SK-N-SH (cell line): ENCODE measurements around the gene ZNF747. TPM values are rescaled to one million over a fixed set of nuclear protein-coding genes. Genes with fewer than 3 reads are reported as not detected.
"Not testable (repeated sequence)": the region's sequence is repeated elsewhere in the genome, so short reads cannot be mapped to it uniquely, and the experiment has no call there.

Source experiments
- CTCF ChIA-PET: fragments of 300-600, 350-600 bp; formaldehyde crosslinking; extraction: SDS; loops from one replicate; lab custom pipeline; 2021; lab: Yijun Ruan, JAX
- POLR2A ChIA-PET: fragments of 350-600 bp; sonication (Branson Sonifier 250); formaldehyde crosslinking; extraction: SDS; loops from one replicate; lab custom pipeline; 2020; ENCODE audit warnings: antibody characterized with exemption, inconsistent platforms; lab: Yijun Ruan, JAX
- DNase-seq: peaks from one replicate; pipeline ENCODE4 v3.0.0; 2012
- H2AFZ ChIP-seq: fragments of 200-600 bp; sonication (generic); 2 replicates; pipeline ENCODE4 v1.8.1; 2016; ENCODE audit warnings: antibody characterized with exemption, mild to moderate bottlenecking, low read depth
- H3F3A ChIP-seq: fragments of 200-600 bp; sonication (generic); replicated peaks from 2 replicates; pipeline ENCODE3; 2016; ENCODE audit warnings: antibody characterized with exemption, mild to moderate bottlenecking; ENCODE audit not compliant: insufficient read depth
- H3K27ac ChIP-seq, 2 experiments: fragments of 200-500 bp in 1 of 2; fragments of 200-600 bp in 1 of 2; sonication (Bioruptor generic) in 1 of 2; sonication (generic), shearing (Covaris generic) in 1 of 2; 2 replicates each; pipeline versions ENCODE4 v1.5.1 to v1.6.1; 2014 to 2016; ENCODE audit warnings: low read depth in 2 of 2, inconsistent platforms in 1 of 2, low read length in 1 of 2, mild to moderate bottlenecking in 1 of 2, mixed read lengths in 1 of 2
- H3K27me3 ChIP-seq: fragments of 200-600 bp; sonication (generic), shearing (Covaris generic); 2 replicates; pipeline ENCODE4 v1.6.1; 2016; ENCODE audit warnings: mixed run types; ENCODE audit not compliant: insufficient read depth
- H3K36me3 ChIP-seq, 2 experiments: fragments of 200-500 bp in 1 of 2; fragments of 200-600 bp in 1 of 2; sonication (Bioruptor generic) in 1 of 2; sonication (generic) in 1 of 2; replicated peaks in 1 of 2; 2 replicates each; pipeline versions ENCODE3 to v1.5.1; 2014 to 2016; ENCODE audit warnings: low read length in 1 of 2, mild to moderate bottlenecking in 1 of 2; ENCODE audit not compliant: insufficient read depth in 2 of 2, control insufficient read depth in 1 of 2
- H3K4me1 ChIP-seq, 2 experiments: fragments of 200-500 bp in 1 of 2; fragments of 200-600 bp in 1 of 2; sonication (Bioruptor generic) in 1 of 2; sonication (generic), shearing (Covaris generic) in 1 of 2; 2 replicates each; pipeline versions ENCODE4 v1.5.1 to v1.6.1; 2014 to 2016; ENCODE audit warnings: low read depth in 1 of 2, low read length in 1 of 2, mixed run types in 1 of 2; ENCODE audit not compliant: insufficient read depth in 2 of 2, control insufficient read depth in 1 of 2
- H3K4me2 ChIP-seq: fragments of 200-600 bp; sonication (generic), shearing (Covaris generic); 2 replicates; pipeline ENCODE4 v1.6.1; 2017; ENCODE audit warnings: mixed run types
- H3K4me3 ChIP-seq, 2 experiments: fragments of 200-500 bp in 1 of 2; fragments of 200-600 bp in 1 of 2; sonication (Bioruptor generic) in 1 of 2; sonication (generic), shearing (Covaris generic) in 1 of 2; 2 replicates each; pipeline versions ENCODE4 v1.5.1 to v1.8.1; 2014 to 2016; ENCODE audit warnings: low read depth in 2 of 2, inconsistent platforms in 1 of 2, low read length in 1 of 2, mild to moderate bottlenecking in 1 of 2, mixed read lengths in 1 of 2, moderate library complexity in 1 of 2
- H3K79me2 ChIP-seq: fragments of 200-600 bp; sonication (generic); 2 replicates; pipeline ENCODE4 v1.8.1; 2017; ENCODE audit warnings: mild to moderate bottlenecking; ENCODE audit not compliant: insufficient read depth
- H3K9ac ChIP-seq: fragments of 200-600 bp; sonication (generic); 2 replicates; pipeline ENCODE4 v1.6.1; 2017; ENCODE audit warnings: mixed run types
- H3K9me2 ChIP-seq: fragments of 200-600 bp; sonication (generic); 2 replicates; pipeline ENCODE4 v1.6.1; 2017; ENCODE audit warnings: mixed run types
- H3K9me3 ChIP-seq: fragments of 200-600 bp; sonication (generic); 2 replicates; pipeline ENCODE4 v1.6.1; 2017; ENCODE audit warnings: mixed run types, mild to moderate bottlenecking, moderate library complexity
- H4K20me1 ChIP-seq: fragments of 200-600 bp; sonication (generic); 2 replicates; pipeline ENCODE4 v1.6.1; 2017; ENCODE audit warnings: mild to moderate bottlenecking, mixed run types; ENCODE audit not compliant: insufficient read depth
- EP300 ChIP-seq, 2 experiments: IDR thresholded peaks; 2 replicates each; pipeline versions ENCODE4 v1.4.0 to v1.6.1; 2012; ENCODE audit warnings: borderline replicate concordance in 1 of 2, low read depth in 1 of 2, low read length in 1 of 2
- FOSL2 ChIP-seq: IDR thresholded peaks from 2 replicates; pipeline ENCODE4 v1.4.0; 2012; ENCODE audit warnings: low read depth, mild to moderate bottlenecking, moderate library complexity, borderline replicate concordance
- GATA2 ChIP-seq: sonication (generic); formaldehyde crosslinking; IDR thresholded peaks from 2 replicates; pipeline ENCODE4 v1.5.0; 2020; ENCODE audit warnings: mild to moderate bottlenecking, missing genetic modification reagents
- NRF1 ChIP-seq: IDR thresholded peaks from 2 replicates; pipeline ENCODE4 v1.6.1; 2012; ENCODE audit warnings: low read depth, mild to moderate bottlenecking, low read length
- RFX5 ChIP-seq: IDR thresholded peaks from 2 replicates; pipeline ENCODE4 v1.6.1; 2012; ENCODE audit warnings: mild to moderate bottlenecking, improper control_type of control experiment, low read length
- TEAD4 ChIP-seq: IDR thresholded peaks from 2 replicates; pipeline ENCODE4 v1.4.0; 2012; ENCODE audit warnings: mild to moderate bottlenecking, borderline replicate concordance; ENCODE audit not compliant: insufficient read depth
- USF2 ChIP-seq: fragments of 150-350 bp; IDR thresholded peaks from 2 replicates; pipeline ENCODE4 v1.6.1; 2017; ENCODE audit warnings: antibody characterized with exemption, low read length, low read depth, borderline replicate concordance
- WGBS: methylation state at CpG from one replicate; pipeline ENCODE4 v1.1.6; 2017; ENCODE audit warnings: low lambda C conversion rate; 5-methylcytosine and 5-hydroxymethylcytosine counted together
- polyA plus RNA-seq, 3 experiments: library from polyadenylated mRNA; depleted of rRNA; stranded (reverse); fragments of >200 nt; gene quantifications; 2 replicates each; pipeline ENCODE4 v1.2.3, GENCODE V29; 2012

Gene ZNF747
- polyA plus RNA-seq, 1 of the 3 experiments (the other 2 are of a cell fraction) = 5.8 TPM

GRCh38 chr16:30543067-30543466 lies 8.4 kb upstream of the ZNF747 start (continued):
- TF ChIP-seq TEAD4 = no peak

- Histone ChIP-seq H2AFZ (peak overlapping the region; percentile 63; the same call in 1 of the 2 replicates), H3K4me1 (no peaks in the 10 kb centered on the region), H3F3A (peaks cover 2% of the 10 kb centered on the region), H3K9me3 (no peaks in the 10 kb centered on the region), H3K9me2 (no peaks in the 10 kb centered on the region), H4K20me1 (no peaks in the 10 kb centered on the region), H3K27ac (peak overlapping the region in 1 of 2 experiments; percentile 51; a peak in 2 of 4 replicates), H3K4me3 (no peak overlapping the region), H3K27me3 (no peaks in the 10 kb centered on the region), H3K36me3 (no peaks in the 10 kb centered on the region), H3K79me2 (no peaks in the 10 kb centered on the region; the same call in 1 of the 2 replicates), H3K4me2 (peak overlapping the region; percentile 44; the same call in 1 of the 2 replicates), H3K9ac (0 out of 2 replicates have a peak overlapping the region, but pooled peaks have one; percentile 14)
- CTCF ChIA-PET = interaction anchor here (0.6 kb wide), 1 partner anchor 15 kb away, joined by 3 read pairs; no protein-coding TSS in a partner anchor
- POLR2A ChIA-PET = interaction anchor here (0.5 to 0.6 kb wide), 2 partner anchors 14 to 75 kb away, joined by 3 read pairs; no protein-coding TSS in a partner anchor
- no peak for TF ChIP-seq EP300 (IDR thresholded peaks at IDR 0.05; ENCODE audit: borderline replicate concordance in 1 of 2, low read depth in 1 of 2, low read length in 1 of 2)
- no peak for TF ChIP-seq TEAD4
- no peak for TF ChIP-seq RFX5
- TF ChIP-seq GATA2 (CRISPR knock-in tag) = no peak
- TF ChIP-seq USF2 = no peak
- no peak for TF ChIP-seq NRF1
- peak; percentile 15; the same call in 1 of the 2 replicates for TF ChIP-seq FOSL2
- 80% methylated on average over 10 of the region's 10 CpGs for WGBS
- no peak for DNase-seq
These were observed 7.1 kb upstream of the ZNF747 start for GRCh38 chr16:30541502-30542329.

GRCh38 chr16:30540916-30541464 lies 6.3 kb upstream of the ZNF747 start:
- H3K79me2 ChIP-seq, H3K9me3 ChIP-seq, H3K36me3 ChIP-seq, DNase-seq, H3K4me1 ChIP-seq, H3K27me3 ChIP-seq, H4K20me1 ChIP-seq, H3K9me2 ChIP-seq, CTCF ChIA-PET, H3F3A ChIP-seq, H3K4me3 ChIP-seq: not testable (repeated sequence)
- Histone ChIP-seq H2AFZ (0 out of 2 replicates have a peak overlapping the region, but pooled peaks have one; percentile 63), H3K27ac (peak overlapping the region in 1 of 2 experiments; percentile 51; a peak in 2 of 4 replicates), H3K9ac (0 out of 2 replicates have a peak overlapping the region, but pooled peaks have one; percentile 14), H3K4me2 (peak overlapping the region; percentile 44; the same call in 1 of the 2 replicates)
- 92% methylated on average over 9 of the region's 9 CpGs for WGBS
- POLR2A ChIA-PET = interaction anchor here (0.6 kb wide), 1 partner anchor 14 kb away, joined by 3 read pairs; no protein-coding TSS in a partner anchor

- H3K27ac ChIP-seq, H3K4me1 ChIP-seq, DNase-seq, H3K9me3 ChIP-seq, H2AFZ ChIP-seq, H3K36me3 ChIP-seq, H3K9ac ChIP-seq, H3K9me2 ChIP-seq, H3K79me2 ChIP-seq, H3K4me2 ChIP-seq, H4K20me1 ChIP-seq, CTCF ChIA-PET, H3K27me3 ChIP-seq, POLR2A ChIA-PET, H3F3A ChIP-seq, H3K4me3 ChIP-seq: not testable (repeated sequence)
- WGBS = 93% methylated on average over 11 of the region's 13 CpGs
These were observed 5.4 kb upstream of the ZNF747 start for GRCh38 chr16:30539986-30540526.
